NCI-H1694 treated with DMSO at 0.1 percent for 48 hours (cell line): ENCODE data around the gene KNDC1.

Experiments
- DNase-seq: peaks from one replicate; lab custom pipeline; 2025; lab: John Stamatoyannopoulos, UW

The KNDC1 gene

GRCh38 chr10:133191651-133192050, 31.6 kb downstream of the KNDC1 start:
- DNase-seq = no peak

DNA sequence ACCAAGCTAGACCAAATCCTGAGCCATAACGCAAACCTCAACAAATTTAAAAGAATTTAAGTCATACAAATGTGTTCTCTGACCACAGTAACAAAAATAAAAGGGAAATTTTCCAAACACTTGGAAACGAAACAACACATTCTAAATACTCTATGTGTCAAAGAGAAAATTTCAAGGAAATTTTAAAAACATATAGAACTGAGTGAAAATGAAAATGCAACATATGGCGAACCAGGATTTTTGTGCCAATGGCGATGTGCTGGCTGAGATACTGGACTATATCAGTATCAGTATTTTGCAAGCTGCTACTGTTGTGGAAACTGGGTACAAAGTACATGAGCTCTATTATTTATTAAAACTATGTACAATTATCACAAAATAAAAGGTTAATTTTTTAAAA, 34.1 kb downstream of the KNDC1 start:
- no peak for DNase-seq

GRCh38 chr10:133195096-133195495, 35.1 kb downstream of the KNDC1 start:
- no peak for DNase-seq

DNA sequence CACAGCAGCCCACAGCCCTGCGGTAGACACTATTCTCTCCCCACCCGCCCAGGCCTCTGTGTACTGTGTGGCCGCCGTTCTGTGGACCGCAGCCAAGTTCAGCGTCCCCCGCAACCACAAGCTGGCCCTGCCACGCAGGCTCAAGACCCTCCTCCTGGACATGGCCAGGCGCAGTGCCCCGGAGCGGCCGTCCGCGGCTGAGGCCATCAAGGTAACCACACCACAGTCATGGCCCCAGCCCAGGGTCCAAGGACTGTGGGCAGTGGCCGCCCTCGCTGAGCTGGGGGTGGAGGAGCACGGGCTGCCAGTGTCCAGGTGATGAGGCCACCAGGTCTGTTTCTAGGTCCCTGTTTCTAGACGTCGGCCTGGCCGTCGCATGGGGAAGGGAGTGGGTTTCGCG, 35.6 kb downstream of the KNDC1 start:
- no peak for DNase-seq

- no peak for DNase-seq
Measured at GRCh38 chr10:133196221-133196915, 36.3 kb downstream of the KNDC1 start.

DNA sequence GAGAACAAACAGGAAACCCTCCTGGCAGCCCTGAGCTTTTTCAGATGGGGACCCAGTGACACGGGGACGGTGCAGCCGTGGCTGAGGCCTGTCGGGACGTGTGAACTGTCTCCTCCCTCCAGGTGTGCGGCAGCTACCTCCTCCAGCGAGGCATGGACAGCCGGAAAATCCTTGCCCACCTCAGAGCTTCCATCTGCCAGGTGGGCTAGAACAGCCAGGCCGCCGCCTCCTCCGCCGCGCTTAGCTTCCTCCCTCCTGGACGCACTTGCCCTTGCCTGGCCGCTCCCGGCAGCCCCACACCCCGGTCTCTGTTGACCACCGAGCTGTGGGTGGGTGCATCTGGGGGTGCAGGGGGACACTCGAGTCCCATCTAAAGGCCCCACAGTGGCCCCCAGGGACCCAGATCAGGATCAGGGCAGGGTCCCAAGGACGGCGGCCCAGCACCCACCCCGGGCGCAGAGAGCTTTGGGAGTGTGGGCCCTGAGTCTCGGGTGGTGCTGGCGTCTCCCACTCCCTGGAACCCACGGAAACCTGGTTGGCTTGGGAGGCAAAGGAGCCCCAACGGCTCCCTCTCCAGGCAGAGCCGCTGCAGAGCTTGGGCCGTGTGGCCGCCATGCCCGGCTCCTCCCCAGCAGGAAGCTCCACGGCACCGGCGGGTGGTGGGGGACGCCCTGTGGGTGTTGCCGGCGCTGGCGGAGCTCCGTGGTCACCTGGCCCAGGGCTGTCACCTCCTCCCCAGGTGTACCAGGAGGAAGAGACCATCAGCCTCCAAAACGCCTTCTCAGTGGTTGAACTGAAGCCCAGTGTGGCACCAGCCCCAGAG, 37.1 kb downstream of the KNDC1 start:
- DNase-seq = no peak

DNA sequence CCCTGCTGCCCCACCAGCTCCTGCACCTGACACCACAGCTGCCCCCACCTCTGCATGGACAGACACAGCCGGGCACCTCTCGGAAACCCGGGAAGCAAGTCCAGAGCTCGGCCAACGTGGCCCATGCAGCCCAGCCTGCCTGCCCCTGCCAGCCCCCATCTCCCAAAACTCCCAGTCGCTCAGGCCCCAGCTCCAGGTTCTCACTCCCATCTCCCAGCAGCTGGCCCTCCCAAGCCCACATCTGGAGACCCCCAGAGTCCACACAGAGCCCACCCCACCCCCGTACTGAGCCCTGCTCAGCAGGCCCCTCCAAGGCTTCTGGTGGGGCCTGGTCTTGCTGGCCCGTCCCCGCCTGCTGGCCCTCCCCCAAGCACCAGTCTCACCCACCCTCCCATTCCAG, 37.8 kb downstream of the KNDC1 start:
- no peak for DNase-seq

DNA sequence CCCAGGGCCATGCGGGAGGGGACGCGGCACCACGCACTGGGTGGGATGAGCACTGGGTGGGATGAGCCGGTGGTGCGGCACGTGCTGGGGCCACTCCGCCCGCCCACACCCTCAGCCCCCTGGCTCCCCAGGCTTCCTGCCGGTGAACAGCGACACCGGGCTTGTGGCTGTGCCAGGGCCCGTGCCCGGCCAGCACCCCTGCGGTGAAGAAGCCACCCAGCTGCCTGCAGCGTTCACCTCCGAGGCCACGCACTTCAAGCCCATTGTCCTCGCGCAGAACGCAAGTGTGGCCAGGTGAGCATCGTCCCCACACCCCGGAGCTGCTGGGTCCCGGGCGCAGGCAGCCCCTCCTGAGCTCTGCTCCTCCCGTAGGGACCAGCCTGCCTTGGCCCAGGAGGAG, 38.2 kb downstream of the KNDC1 start:
- DNase-seq = no peak

- DNase-seq = no peak
Measured at GRCh38 chr10:133198621-133199487, 38.8 kb downstream of the KNDC1 start.

GRCh38 chr10:133199488-133199885, 39.5 kb downstream of the KNDC1 start:
- DNase-seq = no peak

DNA sequence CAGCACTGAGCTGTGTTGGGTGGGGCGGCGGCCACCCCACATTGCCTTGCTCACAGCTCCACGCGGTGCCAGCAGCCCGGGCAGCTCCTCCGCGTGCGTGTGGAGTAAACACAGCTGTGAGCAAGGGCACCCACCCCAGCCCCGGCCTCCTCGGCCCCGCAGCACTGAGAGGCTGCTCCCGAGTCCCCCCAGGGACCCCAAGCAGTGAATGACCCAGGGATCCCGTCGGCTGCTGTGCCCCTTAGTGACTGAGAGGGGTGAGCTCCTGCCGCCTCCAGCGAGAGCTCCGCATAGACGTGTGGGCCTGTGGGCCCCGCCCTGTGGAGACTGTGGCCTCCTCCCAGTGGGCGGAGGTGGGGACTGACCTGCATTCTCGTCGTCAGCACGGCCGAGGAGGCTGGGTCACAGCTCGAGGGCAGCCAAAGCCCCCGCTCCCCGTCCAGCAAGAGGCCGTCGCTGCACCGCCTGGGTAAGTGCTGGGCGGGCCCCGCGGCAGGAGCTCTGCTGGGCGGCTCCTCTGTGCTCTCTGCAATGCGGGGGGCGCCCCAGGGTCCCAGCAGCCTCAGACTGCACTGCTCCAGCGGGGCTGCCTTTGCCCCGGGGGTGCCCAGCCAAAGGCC, 40.1 kb downstream of the KNDC1 start:
- no peak for DNase-seq

- no peak for DNase-seq
Measured at GRCh38 chr10:133200621-133201031, 40.6 kb downstream of the KNDC1 start.

DNA sequence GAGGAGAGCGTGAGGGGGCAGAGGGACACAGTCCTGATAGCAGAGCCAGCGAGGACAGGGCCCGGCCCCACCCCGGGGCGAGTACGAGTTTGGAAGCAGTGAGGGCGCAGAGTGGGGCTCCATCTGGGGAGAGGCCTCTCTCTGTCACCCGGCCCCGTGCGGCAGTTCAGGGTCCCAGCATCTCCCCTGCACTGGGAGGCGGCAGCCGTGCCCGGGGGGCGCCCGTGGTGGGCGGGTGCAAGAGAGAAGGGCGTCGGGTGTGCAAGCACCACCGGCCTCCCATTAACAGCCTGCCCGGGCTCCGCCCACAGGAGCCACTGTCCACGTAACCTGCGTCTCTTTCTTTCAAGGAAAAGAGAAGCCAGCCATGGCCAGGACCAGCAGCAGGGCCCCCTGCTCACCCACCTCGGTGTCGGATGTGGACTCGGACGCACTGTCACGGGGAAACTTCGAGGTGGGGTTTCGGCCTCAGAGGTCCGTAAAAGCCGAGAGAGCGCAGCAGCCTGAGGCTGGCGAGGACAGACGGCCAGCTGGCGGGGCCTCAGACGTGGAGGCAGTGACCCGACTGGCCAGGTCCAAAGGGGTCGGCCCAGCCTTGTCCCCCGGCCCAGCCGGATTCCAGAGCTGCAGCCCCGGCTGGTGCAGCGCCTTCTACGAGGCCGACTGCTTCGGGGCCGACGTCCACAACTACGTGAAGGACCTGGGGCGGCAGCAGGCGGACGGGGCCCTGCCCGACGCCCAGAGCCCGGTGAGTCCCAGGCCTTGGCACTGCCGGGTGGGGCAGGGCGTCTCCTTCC, 41.3 kb downstream of the KNDC1 start:
- DNase-seq = no peak

DNA sequence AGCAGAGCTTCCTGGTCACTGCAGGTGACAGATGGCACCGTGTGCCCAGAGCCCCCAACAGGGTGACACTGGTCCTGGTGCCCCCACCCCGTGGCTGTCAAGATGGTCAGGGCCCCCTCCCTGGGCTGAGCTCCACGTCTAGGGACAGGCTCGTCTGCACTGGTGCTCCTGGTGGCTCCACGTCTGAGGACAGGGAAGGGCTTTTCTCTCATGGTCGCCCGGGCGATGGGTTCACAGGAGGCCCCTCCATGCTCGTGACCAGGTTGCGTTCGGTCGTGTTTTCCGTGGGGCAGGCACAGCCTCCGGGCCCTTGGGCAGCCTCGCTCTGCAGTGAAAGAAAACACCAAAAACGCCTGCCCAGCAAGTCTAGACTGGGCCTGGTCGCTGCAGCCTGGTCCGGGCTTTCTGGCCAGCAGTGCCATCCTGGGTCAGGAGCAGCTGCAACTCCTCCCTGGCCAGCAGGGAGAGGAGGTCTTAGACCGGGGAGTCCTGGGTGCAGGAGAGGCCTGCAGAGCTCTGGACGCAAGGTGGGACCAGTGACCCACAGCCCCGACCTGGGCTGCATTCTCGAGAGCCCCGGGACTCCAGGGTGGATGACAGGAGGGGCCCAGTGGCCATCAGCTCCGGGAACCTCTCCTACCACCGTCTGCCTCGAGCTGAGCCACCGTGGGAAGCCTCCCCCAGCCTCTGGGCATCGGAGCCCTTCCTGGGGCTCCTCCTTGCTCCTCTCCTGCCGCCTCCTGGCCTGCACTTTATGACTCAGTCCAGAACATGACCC, 42.1 kb downstream of the KNDC1 start:
- DNase-seq = no peak

- DNase-seq = no peak
Measured at GRCh38 chr10:133202778-133203651, 43.0 kb downstream of the KNDC1 start.

DNA sequence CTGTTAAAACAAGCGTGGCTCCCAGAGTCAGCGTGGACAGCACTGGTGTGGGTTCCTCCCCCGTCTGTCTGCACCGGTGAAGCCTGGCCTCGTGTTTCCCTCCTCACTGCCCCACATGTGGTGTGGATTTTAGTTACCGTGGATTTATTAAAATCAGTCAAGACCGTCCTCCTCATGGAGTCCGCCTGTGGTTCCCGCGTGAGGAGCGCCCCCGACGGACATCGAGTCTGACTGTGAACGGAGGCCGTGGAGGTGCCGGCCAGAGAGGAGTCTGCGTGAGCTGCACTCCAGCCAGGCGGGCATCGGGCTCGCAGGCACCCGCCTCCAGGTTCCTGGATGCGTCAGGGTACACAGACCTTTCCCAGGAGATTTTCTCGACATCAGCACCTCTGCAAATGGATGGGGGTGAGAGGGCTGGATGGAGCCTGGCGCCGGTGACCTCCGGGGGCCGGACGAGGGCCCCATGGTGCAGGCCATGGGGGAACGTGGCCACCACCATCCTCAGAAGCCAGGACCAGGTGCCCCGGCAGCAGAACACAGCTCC, 43.7 kb downstream of the KNDC1 start:
- no peak for DNase-seq

- no peak for DNase-seq
Measured at GRCh38 chr10:133204226-133205015, 44.4 kb downstream of the KNDC1 start.

DNA sequence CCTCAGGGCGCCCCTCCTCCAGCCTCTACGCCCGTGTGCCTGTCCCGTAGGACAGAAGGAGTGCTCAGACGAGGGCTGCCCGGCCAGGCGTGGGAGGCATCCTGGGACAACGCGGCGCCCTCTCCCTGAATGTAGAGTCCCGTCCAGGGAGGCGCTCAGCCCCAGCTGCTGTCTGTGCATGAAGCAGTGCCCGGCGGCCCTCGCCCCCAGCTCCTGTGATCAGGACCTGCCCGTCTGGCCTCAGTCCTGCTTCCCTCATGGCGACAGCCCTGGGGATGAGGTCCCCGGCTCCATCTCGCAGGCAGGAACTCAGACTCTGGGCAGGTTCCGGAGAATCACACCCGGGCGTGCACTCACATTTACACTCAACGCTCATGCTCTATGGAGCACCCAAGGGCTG, 45.1 kb downstream of the KNDC1 start:
- no peak for DNase-seq
